Psoas muscle (tissue), 8 donors: ENCODE measurements around the gene ARL15. TPM values are rescaled to one million over a fixed set of nuclear protein-coding genes. Genes with fewer than 3 reads are reported as not detected.

ENCODE experiments used
- ATAC-seq, 4 donors: fragments of 200-7000 bp; cut with Tn5 transposase; one replicate each; pipeline ENCODE4 v1.9.1; 2020; ENCODE audit warnings: moderate library complexity in 3 of 4, mild to moderate bottlenecking in 2 of 4
- DNase-seq, 2 donors: peaks; one replicate each; pipeline ENCODE4 v3.0.0-alpha.2; 2020
- H3K27ac ChIP-seq: fragments of 200-600 bp; one replicate; pipeline ENCODE4 v1.8.0; 2022
- H3K27me3 ChIP-seq, 3 donors: fragments of 200-600 bp in 1 of 3; one replicate each; pipeline versions ENCODE4 v1.6.1 to v1.8.0; 2013 to 2022; ENCODE audit warnings: low read length in 2 of 3, mild to moderate bottlenecking in 2 of 3, moderate library complexity in 1 of 3; ENCODE audit not compliant: insufficient read depth in 3 of 3
- H3K36me3 ChIP-seq, 2 donors: fragments of 200-600 bp in 1 of 2; one replicate each; pipeline versions ENCODE4 v1.6.1 to v1.8.0; 2013 to 2022; ENCODE audit warnings: low read depth in 1 of 2, mild to moderate bottlenecking in 1 of 2, moderate library complexity in 1 of 2; ENCODE audit not compliant: insufficient read depth in 1 of 2
- H3K4me1 ChIP-seq: fragments of 200-600 bp; one replicate; pipeline ENCODE4 v1.8.0; 2022
- H3K4me3 ChIP-seq: fragments of 200-600 bp; one replicate; pipeline ENCODE4 v1.8.0; 2022; ENCODE audit warnings: mild to moderate bottlenecking
- H3K9me3 ChIP-seq: fragments of 200-600 bp; one replicate; pipeline ENCODE4 v1.8.0; 2022
- CTCF ChIP-seq: fragments of 200-600 bp; IDR thresholded peaks from one replicate; pipeline ENCODE4 v1.8.0; 2022; ENCODE audit warnings: antibody characterized with exemption
- WGBS, 3 donors: extraction: QIAGEN DNeasy Blood & Tissue Kit; methylation state at CpG; one replicate each; pipeline versions ENCODE4 v1.1.6 to v1.1.7; 2013; 5-methylcytosine and 5-hydroxymethylcytosine counted together
- intact Hi-C, 2 donors: fragments of 100-400 bp; cut with DNase I; formaldehyde crosslinking; loops; one replicate each; pipeline versions ENCODE4 v1.11.0 to v1.14.2; 2022
- polyA plus RNA-seq, 3 donors: library from polyadenylated mRNA; stranded (reverse); fragments of 200-250 nt; gene quantifications; one replicate each; pipeline ENCODE4 v1.2.3, GENCODE V29; 2013
- total RNA-seq, 4 donors: library from RNA; stranded (reverse); fragmentation: NEBNext Ultra II Directional in 2 of 4; extraction: Animal tissue kit (Norgen Biotek cat#: 25700) in 2 of 4; gene quantifications; one replicate each; pipeline versions ENCODE4 v1.2.1 to v1.2.4, GENCODE V29; 2021 to 2023
- donor health status: healthy with polysubstance abuse.
- donor health status: DM: no; HTN: no; CAD: no; lungs with moderate emphysema.
- donor health status: Bipolar disorder and iron deficiency.
- donor health status: healthy.
- donor health status: DM: yes; HTN: yes; CAD: no.
- donor health status: DM: no; HTN: no; CAD: no.
- donor health status: DM: no; HTN: no; CAD: no.
- donor health status: DM: yes; HTN: yes; CAD: no.

The ARL15 gene
- total and polyA plus RNA-seq, 7 donors = 2.5 to 8.9 (median 4.6) TPM

GRCh38 chr5:54230936-54231685 lies 79.3 kb downstream of the ARL15 start:
- Histone ChIP-seq H3K36me3 (no peaks in the 10 kb centered on the region), H3K27me3 (no peaks in the 10 kb centered on the region), H3K27ac (no peak overlapping the region), H3K4me1 (peaks cover 4% of the 10 kb centered on the region), H3K9me3 (no peaks in the 10 kb centered on the region), H3K4me3 (no peak overlapping the region)
- 57 to 68% (median 66%) methylated on average over 3 of the region's 3 CpGs for WGBS, 3 donors
- no peak for DNase-seq
- intact Hi-C loops = no loop called here
- ATAC-seq = no peak
- no peak for TF ChIP-seq CTCF

- H3K36me3 ChIP-seq = no peaks in the 10 kb centered on the region
- H3K9me3 ChIP-seq = no peaks in the 10 kb centered on the region
- peak; percentile 85 for TF ChIP-seq CTCF
- no peaks in the 10 kb centered on the region for H3K27me3 ChIP-seq
- H3K4me1 ChIP-seq = peaks cover 4% of the 10 kb centered on the region
- DNase-seq (peak; percentile 65 to 79), ATAC-seq (peak; percentile 49 to 83 (median 74))
- intact Hi-C loops = loop anchor here (5.0 to 10.0 kb wide), 3 partner anchors 804 to 1062 kb away; no protein-coding TSS in a partner anchor
- 21 to 24% (median 24%) methylated on average over 6 of the region's 6 CpGs for WGBS, 3 donors
- no peak overlapping the region for H3K4me3 ChIP-seq
- H3K27ac ChIP-seq = no peak overlapping the region
These were observed 81.2 kb downstream of the ARL15 start for GRCh38 chr5:54229041-54229780.

DNA sequence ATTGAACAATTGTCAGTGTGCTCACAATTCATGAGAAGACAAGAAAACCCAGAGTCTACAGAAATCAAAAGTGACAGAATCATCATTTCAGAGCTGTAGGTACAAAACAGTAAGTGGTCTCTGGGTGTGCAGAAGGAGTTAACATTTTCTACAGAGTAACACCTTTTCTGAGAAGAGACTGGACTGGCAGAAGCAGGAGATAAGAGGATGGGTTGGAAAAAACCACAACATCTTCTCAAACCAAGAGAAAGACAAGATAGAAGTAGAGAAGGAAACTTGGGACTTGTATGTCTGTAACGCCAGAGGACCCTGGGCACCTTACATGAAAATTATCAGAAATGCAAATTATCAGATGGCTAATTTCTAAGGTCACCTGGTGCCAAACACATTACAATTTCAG lies 82.6 kb downstream of the ARL15 start:
- TF ChIP-seq CTCF = no peak
- no peaks in the 10 kb centered on the region for H3K27me3 ChIP-seq
- no peaks in the 10 kb centered on the region for H3K36me3 ChIP-seq
- ATAC-seq = no peak
- H3K4me3 ChIP-seq = no peak overlapping the region
- H3K9me3 ChIP-seq = no peaks in the 10 kb centered on the region
- peaks cover 4% of the 10 kb centered on the region for H3K4me1 ChIP-seq
- intact Hi-C loops = loop anchor here (5.0 to 10.0 kb wide), 3 partner anchors 803 to 1060 kb away; no protein-coding TSS in a partner anchor
- H3K27ac ChIP-seq = no peak overlapping the region
- no peak for DNase-seq
- WGBS, 3 donors = 89 to 96% (median 95%) methylated on average over 1 of the region's 1 CpG

- Histone ChIP-seq H3K27ac (no peak overlapping the region), H3K36me3 (no peaks in the 10 kb centered on the region), H3K9me3 (no peaks in the 10 kb centered on the region), H3K4me1 (peaks cover 4% of the 10 kb centered on the region), H3K27me3 (no peaks in the 10 kb centered on the region), H3K4me3 (no peak overlapping the region)
- no peak for ATAC-seq
- WGBS, 3 donors = 75 to 83% (median 80%) methylated on average over 3 of the region's 3 CpGs
- DNase-seq = no peak
- no peak for TF ChIP-seq CTCF
- intact Hi-C loops = loop anchor here (5.0 to 10.0 kb wide), 3 partner anchors 802 to 1060 kb away; no protein-coding TSS in a partner anchor
These were observed 83.3 kb downstream of the ARL15 start for GRCh38 chr5:54227109-54227508.
